ENCODE data around the gene CDYL2. TPM values are rescaled to one million over a fixed set of nuclear protein-coding genes. Genes with fewer than 3 reads are reported as not detected.
"Not testable (repeated sequence)": the region's sequence is repeated elsewhere in the genome, so short reads cannot be mapped to it uniquely, and the experiment has no call there.

The CDYL2 gene
- total RNA-seq, 4 donors from 2014 or later, result 0.80 to 2.8 (median 1.8) TPM

GRCh38 chr16:80735846-80736245 lies 68.6 kb downstream of the CDYL2 start:
- Histone ChIP-seq H3K9me3 (no peaks in the 10 kb centered on the region), H3K4me3 (no peak overlapping the region), H3K4me1 (no peaks in the 10 kb centered on the region), H3K27me3 (no peaks in the 10 kb centered on the region), H3K36me3 (no peaks in the 10 kb centered on the region), H3K27ac (no peak overlapping the region)
- in situ Hi-C loops (cut with MboI; ENCODE audit: low sequenced_read_pairs in 4 of 4) (no loop called here), intact Hi-C loops (cut with DNase I; ENCODE audit: low total_unique reads) (no loop called here)
- ATAC-seq (no peak), DNase-seq (no peak)
- no peak for TF ChIP-seq POLR2A (IDR thresholded peaks at IDR 0.05)
- TF ChIP-seq, protein P1, sequence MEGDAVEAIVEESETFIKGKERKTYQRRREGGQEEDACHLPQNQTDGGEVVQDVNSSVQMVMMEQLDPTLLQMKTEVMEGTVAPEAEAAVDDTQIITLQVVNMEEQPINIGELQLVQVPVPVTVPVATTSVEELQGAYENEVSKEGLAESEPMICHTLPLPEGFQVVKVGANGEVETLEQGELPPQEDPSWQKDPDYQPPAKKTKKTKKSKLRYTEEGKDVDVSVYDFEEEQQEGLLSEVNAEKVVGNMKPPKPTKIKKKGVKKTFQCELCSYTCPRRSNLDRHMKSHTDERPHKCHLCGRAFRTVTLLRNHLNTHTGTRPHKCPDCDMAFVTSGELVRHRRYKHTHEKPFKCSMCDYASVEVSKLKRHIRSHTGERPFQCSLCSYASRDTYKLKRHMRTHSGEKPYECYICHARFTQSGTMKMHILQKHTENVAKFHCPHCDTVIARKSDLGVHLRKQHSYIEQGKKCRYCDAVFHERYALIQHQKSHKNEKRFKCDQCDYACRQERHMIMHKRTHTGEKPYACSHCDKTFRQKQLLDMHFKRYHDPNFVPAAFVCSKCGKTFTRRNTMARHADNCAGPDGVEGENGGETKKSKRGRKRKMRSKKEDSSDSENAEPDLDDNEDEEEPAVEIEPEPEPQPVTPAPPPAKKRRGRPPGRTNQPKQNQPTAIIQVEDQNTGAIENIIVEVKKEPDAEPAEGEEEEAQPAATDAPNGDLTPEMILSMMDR (IDR thresholded peaks at IDR 0.05 in 4 of 5, conservative IDR thresholded peaks at IDR 0.05 in 1 of 5), result no peak

DNA sequence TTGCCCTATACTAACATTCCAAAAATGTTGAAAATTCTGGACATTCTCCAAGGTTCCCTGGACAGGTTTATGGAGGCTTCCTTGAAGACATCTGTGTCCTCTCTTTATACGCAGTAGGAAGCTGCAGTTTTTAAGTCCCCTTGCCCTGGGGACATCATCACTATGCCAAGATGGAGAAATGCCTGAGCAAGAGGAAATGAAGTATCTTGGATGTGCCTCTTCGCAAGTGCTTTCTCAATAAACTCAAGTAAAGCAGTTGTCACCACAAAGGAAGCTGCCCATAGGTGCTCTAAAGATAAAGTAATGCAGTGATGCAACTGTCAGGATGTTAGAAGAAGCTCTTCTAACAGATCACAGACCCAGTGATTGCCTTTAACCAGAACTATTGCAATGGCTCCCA lies 71.0 kb downstream of the CDYL2 start:
- Histone ChIP-seq H3K9me3 (no peaks in the 10 kb centered on the region), H3K36me3 (no peaks in the 10 kb centered on the region), H3K27ac (no peak overlapping the region), H3K4me3 (no peak overlapping the region), H3K4me1 (no peaks in the 10 kb centered on the region), H3K27me3 (no peaks in the 10 kb centered on the region)
- DNase-seq, result no peak
- no peak for ATAC-seq
- TF ChIP-seq, protein P1 (IDR thresholded peaks at IDR 0.05 in 4 of 5, conservative IDR thresholded peaks at IDR 0.05 in 1 of 5), result no peak
- TF ChIP-seq POLR2A (IDR thresholded peaks at IDR 0.05), result no peak
- in situ Hi-C loops (cut with MboI; ENCODE audit: low sequenced_read_pairs in 4 of 4), result no loop called here
- intact Hi-C loops (cut with DNase I; ENCODE audit: low total_unique reads), result no loop called here

DNA sequence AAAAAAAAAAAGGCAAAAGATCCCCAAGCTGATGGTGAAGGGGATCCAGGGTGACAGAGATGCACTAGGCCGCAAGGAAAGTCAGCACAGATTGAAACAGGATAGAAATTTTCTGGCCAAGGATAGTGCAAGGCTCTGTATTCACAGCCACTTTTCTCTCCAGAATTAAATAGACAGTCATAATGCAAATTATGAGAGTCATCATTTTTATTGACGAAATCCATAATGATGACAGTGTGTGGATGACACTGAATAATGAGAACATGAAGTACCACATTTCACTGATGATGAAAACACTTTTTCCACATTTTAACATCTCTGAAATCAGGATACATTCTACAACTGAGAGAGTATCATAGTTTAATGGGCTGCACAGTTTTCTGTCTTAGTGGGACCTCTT lies 72.5 kb downstream of the CDYL2 start:
- intact Hi-C loops (cut with DNase I; ENCODE audit: low total_unique reads), result no loop called here
- in situ Hi-C loops (cut with MboI; ENCODE audit: low sequenced_read_pairs in 4 of 4), result no loop called here
- no peak overlapping the region for H3K4me3 ChIP-seq
- H3K4me1 ChIP-seq, result no peaks in the 10 kb centered on the region
- no peak overlapping the region for H3K27ac ChIP-seq
- no peak for ATAC-seq
- H3K9me3 ChIP-seq, result no peaks in the 10 kb centered on the region
- no peaks in the 10 kb centered on the region for H3K27me3 ChIP-seq
- H3K36me3 ChIP-seq, result no peaks in the 10 kb centered on the region
- TF ChIP-seq, protein P1 (IDR thresholded peaks at IDR 0.05 in 4 of 5, conservative IDR thresholded peaks at IDR 0.05 in 1 of 5), result no peak
- TF ChIP-seq POLR2A (IDR thresholded peaks at IDR 0.05), result no peak
- DNase-seq, result no peak

GRCh38 chr16:80727066-80727763 lies 77.2 kb downstream of the CDYL2 start:
- H3K9me3 ChIP-seq; H3K4me3 ChIP-seq; in situ Hi-C loops (cut with MboI; ENCODE audit: low sequenced_read_pairs in 4 of 4); H3K27me3 ChIP-seq; H3K27ac ChIP-seq; intact Hi-C loops (cut with DNase I; ENCODE audit: low total_unique reads); ATAC-seq; H3K36me3 ChIP-seq; H3K4me1 ChIP-seq; DNase-seq: not testable (repeated sequence)

GRCh38 chr16:80725566-80726162 lies 78.7 kb downstream of the CDYL2 start:
- in situ Hi-C loops (cut with MboI; ENCODE audit: low sequenced_read_pairs in 4 of 4), result no loop called here
- Histone ChIP-seq H3K36me3 (no peaks in the 10 kb centered on the region), H3K4me1 (no peaks in the 10 kb centered on the region), H3K4me3 (no peak overlapping the region), H3K9me3 (peaks cover 0 to 8% (median 0%) of the 10 kb centered on the region in 3 donors), H3K27me3 (no peaks in the 10 kb centered on the region), H3K27ac (no peak overlapping the region)
- no peak for DNase-seq
- TF ChIP-seq, protein P1 (IDR thresholded peaks at IDR 0.05 in 4 of 5, conservative IDR thresholded peaks at IDR 0.05 in 1 of 5), result no peak
- no peak for TF ChIP-seq POLR2A (IDR thresholded peaks at IDR 0.05)
- intact Hi-C loops (cut with DNase I; ENCODE audit: low total_unique reads), result no loop called here
- no peak for ATAC-seq
